B cell (primary cell): Measurements from ENCODE around the gene THNSL1.

ENCODE experiments used
- CTCF ChIP-seq: fragments of 200-600 bp; IDR thresholded peaks from one replicate; pipeline ENCODE4 v1.8.0; 2022; ENCODE audit warnings: antibody characterized with exemption, mild to moderate bottlenecking
- EZH2 ChIP-seq: IDR thresholded peaks from 2 replicates; pipeline ENCODE4 v1.6.1; 2012; ENCODE audit warnings: borderline replicate concordance, low read depth, mild to moderate bottlenecking, moderate library complexity, low read length; ENCODE audit not compliant: insufficient read depth, poor library complexity, severe bottlenecking

GRCh38 chr10:25061125-25061524 is 44.7 kb downstream of the THNSL1 start:
- no peak for TF ChIP-seq CTCF
- TF ChIP-seq EZH2, result no peak
